GM10248 (cell line): Measurements from ENCODE around the gene HSPH1.

Source experiments
- CTCF ChIA-PET: fragments of 300-600 bp; sonication (Branson Sonifier 250); formaldehyde crosslinking; extraction: SDS; loops from one replicate; lab custom pipeline; 2021; ENCODE audit warnings: antibody characterized with exemption; lab: Yijun Ruan, JAX
- POLR2A ChIA-PET: fragments of 350-650 bp; sonication (Branson Sonifier 250); formaldehyde crosslinking; extraction: SDS; loops from one replicate; lab custom pipeline; 2020; ENCODE audit warnings: antibody characterized with exemption; lab: Yijun Ruan, JAX
- DNase-seq: peaks from one replicate; pipeline ENCODE4 v3.0.0; 2012; ENCODE audit errors: extremely low spot score
- TF ChIP-seq, protein P1 (sequence below): IDR thresholded peaks from 2 replicates; pipeline ENCODE4 v1.5.1; 2012; ENCODE audit warnings: mild to moderate bottlenecking, low read depth; ENCODE audit errors: extremely low read depth, missing control alignments, control extremely low read depth

The HSPH1 gene

DNA sequence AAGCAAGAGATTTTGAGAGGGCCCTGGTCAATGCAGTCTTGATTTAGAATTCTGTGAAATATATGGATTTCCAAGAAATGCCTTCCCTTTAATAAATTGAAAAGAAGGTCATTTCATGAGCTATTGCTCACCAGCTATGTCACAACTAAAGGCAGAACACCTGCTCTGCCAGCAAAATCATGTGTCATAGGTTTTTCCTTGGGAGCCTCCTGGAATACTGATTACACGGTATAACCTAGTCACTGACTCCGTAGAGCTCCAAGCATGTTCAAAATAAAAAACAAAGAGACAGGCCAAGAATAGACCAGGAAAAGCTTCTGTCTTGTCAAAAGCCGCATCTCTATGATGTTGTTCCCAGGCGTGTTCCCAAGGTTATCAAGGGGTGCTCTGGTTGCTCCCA is 45.5 kb downstream of the HSPH1 start:
- no peak for DNase-seq
- POLR2A ChIA-PET = no interaction called here
- CTCF ChIA-PET = interaction anchor here (1.3 to 3.5 kb wide), 2 partner anchors 10 to 21 kb away, joined by 5 to 9 read pairs; no protein-coding TSS in a partner anchor
- TF ChIP-seq, protein P1, sequence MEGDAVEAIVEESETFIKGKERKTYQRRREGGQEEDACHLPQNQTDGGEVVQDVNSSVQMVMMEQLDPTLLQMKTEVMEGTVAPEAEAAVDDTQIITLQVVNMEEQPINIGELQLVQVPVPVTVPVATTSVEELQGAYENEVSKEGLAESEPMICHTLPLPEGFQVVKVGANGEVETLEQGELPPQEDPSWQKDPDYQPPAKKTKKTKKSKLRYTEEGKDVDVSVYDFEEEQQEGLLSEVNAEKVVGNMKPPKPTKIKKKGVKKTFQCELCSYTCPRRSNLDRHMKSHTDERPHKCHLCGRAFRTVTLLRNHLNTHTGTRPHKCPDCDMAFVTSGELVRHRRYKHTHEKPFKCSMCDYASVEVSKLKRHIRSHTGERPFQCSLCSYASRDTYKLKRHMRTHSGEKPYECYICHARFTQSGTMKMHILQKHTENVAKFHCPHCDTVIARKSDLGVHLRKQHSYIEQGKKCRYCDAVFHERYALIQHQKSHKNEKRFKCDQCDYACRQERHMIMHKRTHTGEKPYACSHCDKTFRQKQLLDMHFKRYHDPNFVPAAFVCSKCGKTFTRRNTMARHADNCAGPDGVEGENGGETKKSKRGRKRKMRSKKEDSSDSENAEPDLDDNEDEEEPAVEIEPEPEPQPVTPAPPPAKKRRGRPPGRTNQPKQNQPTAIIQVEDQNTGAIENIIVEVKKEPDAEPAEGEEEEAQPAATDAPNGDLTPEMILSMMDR = no peak

DNA sequence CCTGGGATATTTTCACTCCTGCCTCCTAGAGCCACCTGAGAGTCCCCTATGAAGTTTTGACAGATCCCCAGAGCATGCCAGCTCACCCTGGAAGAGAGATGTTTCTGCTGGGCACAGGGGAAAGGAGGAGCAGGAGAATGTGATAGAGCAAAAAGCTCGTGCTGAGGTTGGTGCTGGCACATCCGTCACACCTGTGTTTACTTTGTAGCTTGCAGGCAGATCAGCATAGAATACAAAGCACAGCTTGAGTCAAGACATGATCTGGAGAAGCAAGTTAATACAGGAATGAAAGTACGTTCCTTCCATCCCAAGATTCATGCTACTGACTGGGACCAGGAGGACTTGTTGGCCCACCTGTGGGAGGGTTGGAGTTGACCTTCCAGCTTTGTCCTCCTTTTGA is 46.1 kb downstream of the HSPH1 start:
- TF ChIP-seq, protein P1 = no peak
- POLR2A ChIA-PET = no interaction called here

DNA sequence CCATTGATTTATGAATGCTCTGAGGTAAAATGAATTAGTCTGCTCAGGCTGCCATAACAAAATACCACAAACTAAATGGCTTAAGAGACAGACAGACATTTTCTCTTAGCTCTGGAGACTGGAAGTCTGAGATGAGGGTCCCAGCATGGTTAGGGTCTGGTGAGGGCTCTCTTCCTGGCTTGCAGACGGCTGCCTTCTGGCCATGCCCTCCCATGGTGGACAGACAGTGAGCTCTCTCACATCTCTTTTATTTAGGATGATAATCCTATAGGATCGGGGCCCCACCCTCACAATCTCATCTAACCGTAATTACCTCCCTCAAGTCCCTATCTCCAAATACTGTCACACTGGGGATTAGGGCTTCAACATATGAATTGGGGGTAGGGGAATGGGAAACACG is 47.1 kb downstream of the HSPH1 start:
- no peak for DNase-seq
- CTCF ChIA-PET = interaction anchor here (1.0 kb wide), 1 partner anchor 9 kb away, joined by 4 read pairs; no protein-coding TSS in a partner anchor
- POLR2A ChIA-PET = no interaction called here
- TF ChIP-seq, protein P1 = no peak

More for the DNA sequence above, 46.1 kb downstream of the HSPH1 start:
- CTCF ChIA-PET = interaction anchor here (1.3 to 3.5 kb wide), 2 partner anchors 10 to 21 kb away, joined by 5 to 9 read pairs; no protein-coding TSS in a partner anchor
- DNase-seq = no peak

DNA sequence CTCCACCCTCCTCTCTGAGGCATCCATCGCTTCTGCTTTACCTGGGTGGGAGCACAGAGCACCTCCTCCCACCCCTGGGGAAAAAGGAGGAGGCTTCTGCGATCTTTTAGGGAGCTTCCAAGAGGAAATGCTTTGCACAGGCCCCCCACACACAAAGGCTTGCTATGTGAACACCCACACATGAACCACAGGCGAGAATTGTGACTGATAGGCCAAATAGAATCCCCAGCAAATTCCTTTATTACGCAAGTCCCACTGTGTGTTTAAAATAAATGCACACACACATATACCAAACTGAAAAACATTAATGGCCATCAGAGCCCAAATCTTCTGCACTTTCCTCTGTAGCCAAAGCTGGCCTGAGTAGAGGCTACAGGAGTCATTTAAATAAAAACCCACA is 50.6 kb downstream of the HSPH1 start:
- POLR2A ChIA-PET = no interaction called here
- DNase-seq = no peak
- TF ChIP-seq, protein P1 = no peak

DNA sequence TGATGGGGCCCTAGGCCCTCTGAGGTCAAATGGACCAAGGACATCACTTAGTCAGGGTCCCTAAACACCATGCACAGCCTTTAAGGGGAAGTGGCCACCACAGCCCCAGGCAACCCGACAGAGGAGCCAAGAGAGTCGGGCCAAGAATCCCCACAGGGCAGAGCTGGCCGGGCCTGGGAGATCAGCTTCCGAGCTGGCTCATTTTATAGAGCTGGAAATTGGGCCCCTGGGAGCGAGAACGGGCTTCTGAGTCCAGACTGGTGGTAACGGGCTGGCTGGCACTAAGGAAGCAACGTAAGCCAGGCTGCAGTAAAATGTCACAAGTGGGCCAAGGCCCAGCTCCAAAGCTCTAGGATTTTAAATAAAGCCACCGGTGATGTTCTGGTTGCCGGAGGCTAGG is 51.1 kb downstream of the HSPH1 start:
- DNase-seq = no peak
- POLR2A ChIA-PET = no interaction called here
- TF ChIP-seq, protein P1 = no peak
- CTCF ChIA-PET = interaction anchor here (0.8 to 1.1 kb wide), 3 partner anchors 13 to 66 kb away, joined by 3 read pairs; no protein-coding TSS in a partner anchor

More for the DNA sequence above, 50.6 kb downstream of the HSPH1 start:
- CTCF ChIA-PET = interaction anchor here (0.9 to 1.2 kb wide), 3 partner anchors 10 to 66 kb away, joined by 3 to 4 read pairs (median 3); no protein-coding TSS in a partner anchor

DNA sequence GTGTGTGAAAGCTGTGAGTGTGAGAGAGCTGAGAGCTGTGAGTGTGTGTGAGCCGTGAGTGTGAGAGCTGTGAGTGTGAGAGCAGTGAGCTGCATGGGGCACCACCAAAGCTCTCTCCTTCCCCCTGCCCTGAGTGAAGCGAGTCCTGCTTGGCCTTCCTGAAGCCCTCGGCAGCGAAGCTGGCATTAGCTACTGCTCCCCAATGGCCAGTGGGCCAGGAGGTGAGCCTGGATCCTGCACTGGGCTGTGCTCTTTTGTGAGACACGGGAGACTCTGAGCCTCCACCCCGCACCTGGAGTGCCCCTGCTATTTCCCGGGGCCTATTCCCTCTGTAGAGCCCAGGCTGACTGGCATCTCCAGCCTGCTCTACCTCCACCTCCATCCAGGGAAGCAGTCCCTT is 51.5 kb downstream of the HSPH1 start:
- POLR2A ChIA-PET = no interaction called here
- DNase-seq = no peak
- TF ChIP-seq, protein P1 = no peak
- CTCF ChIA-PET = interaction anchor here (0.8 to 1.7 kb wide), 3 partner anchors 12 to 65 kb away, joined by 3 to 5 read pairs (median 3); no protein-coding TSS in a partner anchor
